ENCODE results near the gene ARHGEF39. TPM values are rescaled to one million over a fixed set of nuclear protein-coding genes. Genes with fewer than 3 reads are reported as not detected.

The ARHGEF39 gene
- total and polyA plus RNA-seq, 10 of the 15 experiments (the other 5 are each of a cell fraction or from before 2014, with no cell fraction given) = 2.0 to 28.9 (median 13.2) TPM

DNA sequence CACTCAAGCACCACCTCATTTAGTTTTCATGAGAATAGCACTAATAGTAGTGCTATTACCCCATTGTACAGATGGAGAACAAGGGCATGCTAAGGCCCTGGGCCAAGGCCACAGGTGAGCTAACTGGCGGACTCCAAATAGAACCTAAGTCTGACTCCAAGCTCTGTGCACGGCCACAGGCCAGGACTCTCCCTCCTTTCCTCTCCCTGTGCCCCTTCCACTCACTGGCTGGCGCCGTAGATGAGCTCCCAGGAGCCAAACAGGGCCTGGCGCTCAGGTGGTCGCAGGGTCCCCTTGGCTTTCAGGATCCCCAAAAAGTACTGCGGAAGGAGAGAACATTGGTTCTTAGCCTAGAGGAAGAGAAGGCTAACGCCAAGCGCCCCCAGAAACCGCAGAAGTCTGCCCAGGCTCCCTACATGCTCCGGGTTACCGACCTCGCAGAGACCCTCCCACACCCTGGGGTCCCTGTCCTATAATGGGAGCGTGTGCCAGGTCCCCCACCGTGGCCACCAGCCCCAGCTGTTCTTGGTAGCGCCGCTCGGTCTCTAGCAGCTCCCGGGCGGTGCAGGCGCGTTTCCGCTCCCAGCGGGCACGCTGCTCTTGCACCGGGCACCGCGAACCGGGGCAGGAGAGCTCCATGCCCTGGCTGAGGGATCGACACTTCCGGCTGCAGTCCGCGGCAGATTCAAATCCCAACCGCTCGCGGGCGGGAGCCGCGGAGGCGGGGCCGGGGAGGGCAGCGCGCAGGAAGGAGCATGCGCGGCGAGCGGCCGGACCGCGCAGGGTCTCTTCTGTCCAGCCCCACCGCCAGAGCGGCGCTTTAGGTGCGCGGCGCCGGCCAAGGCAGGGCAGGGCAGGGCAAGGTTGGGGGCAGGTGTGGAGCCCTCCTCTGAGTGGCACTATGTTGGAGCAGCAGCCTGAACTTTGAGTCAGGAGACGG is at the start of gene ARHGEF39 (continued):
- TF ChIP-seq, protein P1, sequence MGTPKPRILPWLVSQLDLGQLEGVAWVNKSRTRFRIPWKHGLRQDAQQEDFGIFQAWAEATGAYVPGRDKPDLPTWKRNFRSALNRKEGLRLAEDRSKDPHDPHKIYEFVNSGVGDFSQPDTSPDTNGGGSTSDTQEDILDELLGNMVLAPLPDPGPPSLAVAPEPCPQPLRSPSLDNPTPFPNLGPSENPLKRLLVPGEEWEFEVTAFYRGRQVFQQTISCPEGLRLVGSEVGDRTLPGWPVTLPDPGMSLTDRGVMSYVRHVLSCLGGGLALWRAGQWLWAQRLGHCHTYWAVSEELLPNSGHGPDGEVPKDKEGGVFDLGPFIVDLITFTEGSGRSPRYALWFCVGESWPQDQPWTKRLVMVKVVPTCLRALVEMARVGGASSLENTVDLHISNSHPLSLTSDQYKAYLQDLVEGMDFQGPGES (IDR thresholded peaks at IDR 0.05) = no peak
- TF ChIP-seq, protein P2, sequence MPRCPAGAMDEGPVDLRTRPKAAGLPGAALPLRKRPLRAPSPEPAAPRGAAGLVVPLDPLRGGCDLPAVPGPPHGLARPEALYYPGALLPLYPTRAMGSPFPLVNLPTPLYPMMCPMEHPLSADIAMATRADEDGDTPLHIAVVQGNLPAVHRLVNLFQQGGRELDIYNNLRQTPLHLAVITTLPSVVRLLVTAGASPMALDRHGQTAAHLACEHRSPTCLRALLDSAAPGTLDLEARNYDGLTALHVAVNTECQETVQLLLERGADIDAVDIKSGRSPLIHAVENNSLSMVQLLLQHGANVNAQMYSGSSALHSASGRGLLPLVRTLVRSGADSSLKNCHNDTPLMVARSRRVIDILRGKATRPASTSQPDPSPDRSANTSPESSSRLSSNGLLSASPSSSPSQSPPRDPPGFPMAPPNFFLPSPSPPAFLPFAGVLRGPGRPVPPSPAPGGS (IDR thresholded peaks at IDR 0.05; ENCODE audit: borderline replicate concordance, insufficient read depth, low read depth, low read length, poor library complexity, severe bottlenecking) = no peak
- TF ChIP-seq JUND (IDR thresholded peaks at IDR 0.05; ENCODE audit: low read depth, low read length) = no peak
- TF ChIP-seq SIN3A (IDR thresholded peaks at IDR 0.05; ENCODE audit: low read depth, low read length) = peak; percentile 95
- peak; percentile 93 for TF ChIP-seq GATAD2B (conservative IDR thresholded peaks at IDR 0.05; ENCODE audit: low read depth)
- no peak for TF ChIP-seq HDAC6 (IDR thresholded peaks at IDR 0.05; ENCODE audit: unreplicated experiment)
- TF ChIP-seq RCOR1 (conservative IDR thresholded peaks at IDR 0.05; ENCODE audit: low read depth, low read length) = no peak
- TF ChIP-seq ZBED1 (IDR thresholded peaks at IDR 0.05; ENCODE audit: borderline replicate concordance) = no peak

DNA sequence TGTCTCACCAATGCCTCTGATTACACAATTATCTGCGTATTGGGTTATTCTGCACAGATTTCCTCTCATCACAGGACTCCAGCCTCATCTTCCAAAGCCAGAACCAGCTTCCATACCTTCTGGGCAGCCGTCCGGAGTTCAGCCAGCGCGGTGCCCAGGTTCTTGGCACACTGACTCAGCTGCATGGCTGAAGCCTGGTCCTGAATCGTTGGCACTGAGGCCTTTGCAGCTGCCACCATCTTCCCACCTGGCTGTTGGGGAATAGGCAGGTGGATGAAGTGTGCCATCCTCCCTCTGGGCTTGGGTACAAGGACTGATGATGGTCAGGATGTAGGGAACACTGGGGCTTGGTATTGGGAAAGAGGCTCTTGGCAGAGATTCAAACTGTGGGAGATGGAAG is 49.1 kb upstream of the ARHGEF39 start:
- H3K36me3 ChIP-seq (ENCODE audit: control insufficient read depth in 2 of 2, insufficient read depth in 2 of 2, low read length in 1 of 2) = peaks cover 50 to 63% of the 10 kb centered on the region in 2 experiments
- TF ChIP-seq SP1 (IDR thresholded peaks at IDR 0.05; ENCODE audit: low read depth, low read length) (no peak), POLR2A (IDR thresholded peaks at IDR 0.05; ENCODE audit: low read depth, low read length) (peak; percentile 25; the same call in 1 of the 2 replicates), ATF7 (IDR thresholded peaks at IDR 0.05; ENCODE audit: low read depth) (no peak), POLR2AphosphoS5 (IDR thresholded peaks at IDR 0.05; ENCODE audit: low read length) (no peak), RUNX3 (IDR thresholded peaks at IDR 0.05; ENCODE audit: low read length) (no peak)
- TF ChIP-seq, protein P3, sequence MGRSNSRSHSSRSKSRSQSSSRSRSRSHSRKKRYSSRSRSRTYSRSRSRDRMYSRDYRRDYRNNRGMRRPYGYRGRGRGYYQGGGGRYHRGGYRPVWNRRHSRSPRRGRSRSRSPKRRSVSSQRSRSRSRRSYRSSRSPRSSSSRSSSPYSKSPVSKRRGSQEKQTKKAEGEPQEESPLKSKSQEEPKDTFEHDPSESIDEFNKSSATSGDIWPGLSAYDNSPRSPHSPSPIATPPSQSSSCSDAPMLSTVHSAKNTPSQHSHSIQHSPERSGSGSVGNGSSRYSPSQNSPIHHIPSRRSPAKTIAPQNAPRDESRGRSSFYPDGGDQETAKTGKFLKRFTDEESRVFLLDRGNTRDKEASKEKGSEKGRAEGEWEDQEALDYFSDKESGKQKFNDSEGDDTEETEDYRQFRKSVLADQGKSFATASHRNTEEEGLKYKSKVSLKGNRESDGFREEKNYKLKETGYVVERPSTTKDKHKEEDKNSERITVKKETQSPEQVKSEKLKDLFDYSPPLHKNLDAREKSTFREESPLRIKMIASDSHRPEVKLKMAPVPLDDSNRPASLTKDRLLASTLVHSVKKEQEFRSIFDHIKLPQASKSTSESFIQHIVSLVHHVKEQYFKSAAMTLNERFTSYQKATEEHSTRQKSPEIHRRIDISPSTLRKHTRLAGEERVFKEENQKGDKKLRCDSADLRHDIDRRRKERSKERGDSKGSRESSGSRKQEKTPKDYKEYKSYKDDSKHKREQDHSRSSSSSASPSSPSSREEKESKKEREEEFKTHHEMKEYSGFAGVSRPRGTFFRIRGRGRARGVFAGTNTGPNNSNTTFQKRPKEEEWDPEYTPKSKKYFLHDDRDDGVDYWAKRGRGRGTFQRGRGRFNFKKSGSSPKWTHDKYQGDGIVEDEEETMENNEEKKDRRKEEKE (IDR thresholded peaks at IDR 0.05) = no peak
- TF ChIP-seq, protein P4, sequence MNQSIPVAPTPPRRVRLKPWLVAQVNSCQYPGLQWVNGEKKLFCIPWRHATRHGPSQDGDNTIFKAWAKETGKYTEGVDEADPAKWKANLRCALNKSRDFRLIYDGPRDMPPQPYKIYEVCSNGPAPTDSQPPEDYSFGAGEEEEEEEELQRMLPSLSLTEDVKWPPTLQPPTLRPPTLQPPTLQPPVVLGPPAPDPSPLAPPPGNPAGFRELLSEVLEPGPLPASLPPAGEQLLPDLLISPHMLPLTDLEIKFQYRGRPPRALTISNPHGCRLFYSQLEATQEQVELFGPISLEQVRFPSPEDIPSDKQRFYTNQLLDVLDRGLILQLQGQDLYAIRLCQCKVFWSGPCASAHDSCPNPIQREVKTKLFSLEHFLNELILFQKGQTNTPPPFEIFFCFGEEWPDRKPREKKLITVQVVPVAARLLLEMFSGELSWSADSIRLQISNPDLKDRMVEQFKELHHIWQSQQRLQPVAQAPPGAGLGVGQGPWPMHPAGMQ (IDR thresholded peaks at IDR 0.05; ENCODE audit: borderline replicate concordance) = no peak
- H4K20me1 ChIP-seq (ENCODE audit: control insufficient read depth, insufficient read depth) = no peaks in the 10 kb centered on the region
- FAIRE-seq (no peak), ATAC-seq (no peak), DNase-seq (ENCODE audit: low read depth, low spot score) (no peak)
- RAD21 ChIA-PET (ENCODE audit: unreplicated experiment) = no interaction called here
- H3K4me1 ChIP-seq (ENCODE audit: control insufficient read depth, insufficient read depth, low read length) = peaks cover 14% of the 10 kb centered on the region
- H3K27me3 ChIP-seq (replicated peaks in 1 of 2; ENCODE audit: control insufficient read depth in 2 of 2, insufficient read depth in 2 of 2, low read length in 1 of 2) = no peaks in the 10 kb centered on the region
- POLR2A ChIA-PET = interaction anchor here (1.0 to 1.1 kb wide), 2 partner anchors 17 to 49 kb away, joined by 3 read pairs; partner anchors contain the start of gene ARHGEF39
- SMC1A ChIA-PET (ENCODE audit: uncharacterized antibody, unreplicated experiment) = interaction anchor here (1.0 to 2.3 kb wide), 3 partner anchors 14 to 53 kb away, joined by 4 to 9 read pairs (median 7); no protein-coding TSS in a partner anchor
- H3K79me2 ChIP-seq (ENCODE audit: control insufficient read depth, insufficient read depth, low read length) = no peaks in the 10 kb centered on the region
- WGBS (ENCODE audit: insufficient coverage, insufficient replicate concordance, low lambda C conversion rate, missing lambda C conversion rate) = 97% methylated on average over 6 of the region's 6 CpGs
- intact Hi-C loops (cut with micrococcal nuclease; ENCODE audit: unreplicated experiment) (no loop called here), in situ Hi-C loops (cut with MboI) (no loop called here)
- no peak overlapping the region for H3K27ac ChIP-seq (ENCODE audit: control insufficient read depth, insufficient read depth)
- no TSS peak for BruUV-seq (replicated peaks)
- H3K9ac ChIP-seq (ENCODE audit: control insufficient read depth, insufficient read depth, low read length) = no peak overlapping the region
- no peak overlapping the region for H2AFZ ChIP-seq (ENCODE audit: control insufficient read depth, low read depth, low read length)
- no peaks in the 10 kb centered on the region for H3K9me3 ChIP-seq (replicated peaks; ENCODE audit: control insufficient read depth, insufficient read depth, low read length)
- CTCF ChIA-PET = interaction anchor here (1.1 to 5.1 kb wide), 3 partner anchors 16 to 18 kb away, joined by 3 to 30 read pairs (median 4); partner anchors contain the start of gene TLN1
- H3K4me2 ChIP-seq (ENCODE audit: control insufficient read depth, insufficient read depth) = no peak overlapping the region
- no peak overlapping the region for H3K4me3 ChIP-seq
